PC-9 (cell line): ENCODE data around the gene ALPP. TPM values are rescaled to one million over a fixed set of nuclear protein-coding genes. Genes with fewer than 3 reads are reported as not detected.

Source experiments
- BruUV-seq: library from RNA; stranded (reverse); fragments of 400-500 nt; replicated peaks from 2 replicates; lab custom pipeline; 2021; lab: Mats Ljungman, UMichigan
- CTCF ChIA-PET: fragments of 300-600 bp; sonication (Branson Sonifier 250); formaldehyde crosslinking; loops from one replicate; lab custom pipeline; 2022; ENCODE audit warnings: antibody characterized with exemption; lab: Charles Lee
- POLR2A ChIA-PET: fragments of 300-600 bp; sonication (Branson Sonifier 250); formaldehyde crosslinking; loops from one replicate; lab custom pipeline; 2022; ENCODE audit warnings: antibody characterized with exemption; ENCODE audit not compliant: unreplicated experiment; lab: Charles Lee
- DNase-seq, 2 experiments: peaks; one replicate each; pipeline versions ENCODE4 v3.0.0 to v3.0.0-alpha.2; 2015 to 2022; ENCODE audit warnings: mixed read lengths in 1 of 2
- H2AFZ ChIP-seq: fragments of 200-600 bp; sonication (generic); 2 replicates; pipeline ENCODE4 v1.8.1; 2017; ENCODE audit warnings: antibody characterized with exemption
- H3F3A ChIP-seq: fragments of 200-600 bp; sonication (generic); 2 replicates; pipeline ENCODE4 v1.8.1; 2017; ENCODE audit warnings: antibody characterized with exemption, mild to moderate bottlenecking, low read depth; ENCODE audit not compliant: insufficient read depth
- H3K27ac ChIP-seq: fragments of 200-600 bp; sonication (generic); 2 replicates; pipeline ENCODE4 v1.6.1; 2016; ENCODE audit warnings: mixed run types
- H3K27me3 ChIP-seq: fragments of 200-600 bp; sonication (generic); 2 replicates; pipeline ENCODE4 v1.6.1; 2016; ENCODE audit warnings: low read depth, mixed run types; ENCODE audit not compliant: insufficient read depth
- H3K36me3 ChIP-seq: fragments of 200-600 bp; sonication (generic); 2 replicates; pipeline ENCODE4 v1.6.1; 2016; ENCODE audit warnings: low read depth, mixed run types
- H3K4me1 ChIP-seq: fragments of 200-600 bp; sonication (generic); replicated peaks from 2 replicates; pipeline ENCODE4 v1.6.1; 2016; ENCODE audit warnings: mixed run types; ENCODE audit not compliant: insufficient read depth
- H3K4me2 ChIP-seq: fragments of 200-600 bp; sonication (generic); 2 replicates; pipeline ENCODE4 v1.6.1; 2017; ENCODE audit warnings: mixed run types
- H3K4me3 ChIP-seq: fragments of 200-600 bp; sonication (generic); 2 replicates; pipeline ENCODE4 v1.6.1; 2016; ENCODE audit warnings: mixed run types
- H3K79me2 ChIP-seq: fragments of 200-600 bp; sonication (generic); 2 replicates; pipeline ENCODE4 v1.6.1; 2017; ENCODE audit warnings: low read depth, mixed run types
- H3K9me2 ChIP-seq: fragments of 200-600 bp; sonication (generic); 2 replicates; pipeline ENCODE4 v1.8.1; 2017; ENCODE audit warnings: mild to moderate bottlenecking; ENCODE audit not compliant: insufficient read depth
- H3K9me3 ChIP-seq: fragments of 200-600 bp; sonication (generic); 2 replicates; pipeline ENCODE4 v1.8.1; 2016; ENCODE audit warnings: low read depth; ENCODE audit not compliant: insufficient read depth
- H4K20me1 ChIP-seq: fragments of 200-600 bp; sonication (generic); 2 replicates; pipeline ENCODE4 v1.8.1; 2017; ENCODE audit not compliant: insufficient read depth
- CTCF ChIP-seq: fragments of 200-600 bp; sonication (generic); conservative IDR thresholded peaks from 2 replicates; pipeline ENCODE4 v1.6.1; 2017; ENCODE audit warnings: mixed run types, antibody characterized with exemption, mild to moderate bottlenecking, moderate library complexity
- EZH2 ChIP-seq: fragments of 200-600 bp; sonication (generic); IDR thresholded peaks from 2 replicates; pipeline ENCODE4 v1.8.0; 2017; ENCODE audit warnings: antibody characterized with exemption, low read depth
- intact Hi-C: fragments of 100-400 bp; cut with micrococcal nuclease; formaldehyde crosslinking; loops from one replicate; pipeline ENCODE4 v1.10.0; 2022; ENCODE audit not compliant: unreplicated experiment
- total RNA-seq: library from RNA; stranded (reverse); gene quantifications from 2 replicates; pipeline ENCODE4 v1.2.3, GENCODE V29; 2021

ALPP gene
- total RNA-seq, 1 experiment from 2014 or later = 47.5 TPM

- H3K4me1 ChIP-seq = peaks cover 12% of the 10 kb centered on the region
- no peaks in the 10 kb centered on the region for H3K27me3 ChIP-seq
- ChIA-PET POLR2A (no interaction called here), CTCF (interaction anchor here (1.7 kb wide), 1 partner anchor 32 kb away, joined by 5 read pairs; no protein-coding TSS in a partner anchor)
- H4K20me1 ChIP-seq = no peaks in the 10 kb centered on the region
- H3K36me3 ChIP-seq = no peaks in the 10 kb centered on the region
- H3K9me2 ChIP-seq = no peaks in the 10 kb centered on the region
- no peak overlapping the region for H3K4me2 ChIP-seq
- intact Hi-C loops = loop anchor here (5.0 kb wide), 2 partner anchors 55 to 70 kb away; no protein-coding TSS in a partner anchor
- H3F3A ChIP-seq = no peaks in the 10 kb centered on the region
- H3K27ac ChIP-seq = no peak overlapping the region
- no peaks in the 10 kb centered on the region for H3K9me3 ChIP-seq
- TF ChIP-seq CTCF (no peak), EZH2 (no peak)
- DNase-seq = no peak
- BruUV-seq = no TSS peak
- H2AFZ ChIP-seq = no peak overlapping the region
- no peaks in the 10 kb centered on the region for H3K79me2 ChIP-seq
- no peak overlapping the region for H3K4me3 ChIP-seq
Observed at GRCh38 chr2:232367016-232367415, 11.5 kb upstream of the ALPP start.

DNA sequence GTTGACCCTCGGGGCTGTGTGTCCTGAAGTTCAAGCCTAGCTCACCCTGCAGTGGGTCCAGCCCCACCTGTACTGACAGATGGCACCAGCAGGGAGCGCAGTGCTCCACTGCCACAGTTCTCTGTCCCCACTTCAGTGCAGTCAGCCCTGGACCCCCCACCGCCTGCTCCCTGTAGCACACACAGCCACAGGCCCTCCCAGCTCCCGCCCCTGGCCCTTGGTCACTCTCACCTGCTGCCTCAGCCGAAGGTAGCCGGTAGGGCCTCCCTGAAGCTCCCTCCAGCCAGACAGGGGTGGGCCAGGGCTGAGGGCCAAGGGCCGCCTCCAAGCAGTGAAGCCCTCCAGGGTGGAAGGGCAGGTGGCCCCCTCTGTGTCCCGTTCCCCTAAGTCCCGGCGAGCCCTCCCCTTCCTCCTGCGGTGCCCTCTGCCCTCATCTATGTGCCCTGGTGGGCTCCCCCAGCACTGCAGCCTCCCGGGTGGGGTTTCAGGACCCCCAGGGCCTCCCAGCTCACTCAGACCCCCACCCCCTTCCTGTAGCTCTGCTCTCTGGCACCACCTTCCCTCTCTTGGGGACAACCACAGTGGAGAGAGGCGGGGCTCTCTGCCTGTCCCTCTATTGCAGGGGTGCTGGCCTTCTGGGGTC lies 10.8 kb upstream of the ALPP start:
- H3F3A ChIP-seq = no peaks in the 10 kb centered on the region; the same call in 1 of the 2 replicates
- POLR2A ChIA-PET = interaction anchor here (1.0 kb wide), 1 partner anchor 18 kb away, joined by 4 read pairs; no protein-coding TSS in a partner anchor
- no peaks in the 10 kb centered on the region for H3K9me2 ChIP-seq
- intact Hi-C loops = loop anchor here (5.0 kb wide), 2 partner anchors 55 to 70 kb away; no protein-coding TSS in a partner anchor
- H2AFZ ChIP-seq = no peak overlapping the region
- H3K36me3 ChIP-seq = no peaks in the 10 kb centered on the region
- no peak for DNase-seq
- no peaks in the 10 kb centered on the region for H4K20me1 ChIP-seq
- no peak overlapping the region for H3K4me3 ChIP-seq
- no peaks in the 10 kb centered on the region for H3K27me3 ChIP-seq
- TF ChIP-seq EZH2 (no peak), CTCF (0 out of 2 replicates have a peak, but pooled peaks have one; percentile 16)
- H3K9me3 ChIP-seq = no peaks in the 10 kb centered on the region
- no peaks in the 10 kb centered on the region for H3K79me2 ChIP-seq
- no peak overlapping the region for H3K27ac ChIP-seq
- no peak overlapping the region for H3K4me2 ChIP-seq
- CTCF ChIA-PET = interaction anchor here (0.6 to 1.1 kb wide), 3 partner anchors 18 to 58 kb away, joined by 3 to 4 read pairs (median 3); no protein-coding TSS in a partner anchor
- peaks cover 17% of the 10 kb centered on the region for H3K4me1 ChIP-seq
- BruUV-seq = no TSS peak

- Histone ChIP-seq H3K9me3 (no peaks in the 10 kb centered on the region), H3K4me1 (peaks cover 20% of the 10 kb centered on the region), H2AFZ (no peak overlapping the region), H3K4me3 (no peak overlapping the region), H3K79me2 (no peaks in the 10 kb centered on the region), H3K27ac (no peak overlapping the region), H3F3A (no peaks in the 10 kb centered on the region; the same call in 1 of the 2 replicates), H3K27me3 (no peaks in the 10 kb centered on the region), H4K20me1 (no peaks in the 10 kb centered on the region), H3K36me3 (no peaks in the 10 kb centered on the region), H3K4me2 (no peak overlapping the region), H3K9me2 (no peaks in the 10 kb centered on the region)
- DNase-seq = no peak
- intact Hi-C loops = loop anchor here (5.0 kb wide), 2 partner anchors 54 to 69 kb away; no protein-coding TSS in a partner anchor
- no TSS peak for BruUV-seq
- CTCF ChIA-PET = interaction anchor here (0.6 to 1.1 kb wide), 3 partner anchors 17 to 58 kb away, joined by 3 to 4 read pairs (median 3); no protein-coding TSS in a partner anchor
- POLR2A ChIA-PET = interaction anchor here (1.0 kb wide), 1 partner anchor 18 kb away, joined by 4 read pairs; no protein-coding TSS in a partner anchor
- TF ChIP-seq CTCF = no peak
- TF ChIP-seq EZH2 = no peak
Observed at GRCh38 chr2:232368311-232368731, 10.2 kb upstream of the ALPP start.
